Measurements from ENCODE around the gene KCNQ1. TPM values are rescaled to one million over a fixed set of nuclear protein-coding genes. Genes with fewer than 3 reads are reported as not detected.

KCNQ1 gene
- total RNA-seq, 1 experiment from 2014 or later, result 2.3 TPM

- no peak overlapping the region for H4K91ac ChIP-seq (ENCODE audit: insufficient read length, low read depth, low read length)
- peaks cover 95% of the 10 kb centered on the region for H3K27me3 Mint-ChIP-seq (ENCODE audit: low read depth)
Observed at GRCh38 chr11:2483426-2483825, 38.6 kb downstream of the KCNQ1 start.

More at GRCh38 chr11:2483426-2483825, 38.6 kb downstream of the KCNQ1 start:
- H3K4ac ChIP-seq (ENCODE audit: low read depth, low read length), result no peak overlapping the region
- H3K56ac ChIP-seq (ENCODE audit: insufficient read length, low read depth, low read length), result no peak overlapping the region
- H2BK5ac ChIP-seq (ENCODE audit: insufficient read length, low read length), result no peak overlapping the region
- no peak overlapping the region for H2BK15ac ChIP-seq (ENCODE audit: low read depth, low read length)
- H3K27ac ChIP-seq (ENCODE audit: insufficient read length, low read depth, low read length), result no peak overlapping the region
- H2AFZ ChIP-seq (ENCODE audit: low read length), result no peak overlapping the region
- H3K4me1 Mint-ChIP-seq, result no peaks in the 10 kb centered on the region
- no peak overlapping the region for H4K5ac ChIP-seq (ENCODE audit: insufficient read length, low read depth, low read length)
- H3K9ac ChIP-seq (ENCODE audit: extremely low read depth, insufficient read length, low read length), result no peak overlapping the region
- no peak overlapping the region for H4K8ac ChIP-seq (replicated peaks; ENCODE audit: insufficient read length, low read depth, low read length)
- no peak overlapping the region for H3K14ac ChIP-seq (ENCODE audit: insufficient read depth, low read length)
- no peak overlapping the region for H3T11ph ChIP-seq (ENCODE audit: low read length)
- WGBS (ENCODE audit: extremely low coverage, insufficient read length, low lambda C conversion rate), result no CpG with 5 or more reads among the region's 14 CpGs
- no peak overlapping the region for H3K4me2 ChIP-seq (ENCODE audit: insufficient read depth, insufficient read length, low read length)
- H3K9me3 Mint-ChIP-seq, result peaks cover 39 to 55% of the 10 kb centered on the region in 2 experiments
- H2AK5ac ChIP-seq (ENCODE audit: insufficient read length, low read length), result no peak overlapping the region
- H3K27me3 ChIP-seq (ENCODE audit: insufficient read depth, low read length), result peaks cover 11% of the 10 kb centered on the region; the same call in 1 of the 2 replicates
- no peak overlapping the region for H2BK20ac ChIP-seq (ENCODE audit: low read depth, low read length, poor library complexity, severe bottlenecking)
- no peak overlapping the region for H3K23ac ChIP-seq (ENCODE audit: insufficient read length, low read depth, low read length)
- no peak overlapping the region for H3K27ac Mint-ChIP-seq
- peaks cover 0 to 10% (median 5%) of the 10 kb centered on the region in 3 experiments; a peak in 5 of 7 replicates for H3K36me3 Mint-ChIP-seq (ENCODE audit: insufficient read depth in 1 of 3, low read depth in 3 of 3)
- no peak for TF ChIP-seq CTCF (conservative IDR thresholded peaks at IDR 0.05)
- H3K9me3 ChIP-seq (ENCODE audit: control insufficient read depth, low read depth, low read length), result peaks cover 11% of the 10 kb centered on the region
- no peaks in the 10 kb centered on the region for H3K23me2 ChIP-seq (ENCODE audit: insufficient read length, low read depth, low read length, poor library complexity, severe bottlenecking)
- no peaks in the 10 kb centered on the region for H3K79me2 ChIP-seq (ENCODE audit: insufficient read depth, low read length)
- no peak overlapping the region for H3K18ac ChIP-seq (ENCODE audit: insufficient read length, low read depth, low read length)
- no peaks in the 10 kb centered on the region for H3K4me1 ChIP-seq (ENCODE audit: insufficient read depth, low read length)
- H2BK12ac ChIP-seq (ENCODE audit: insufficient read length, low read depth, low read length), result no peak overlapping the region
- no peaks in the 10 kb centered on the region for H3K79me1 ChIP-seq (ENCODE audit: insufficient read depth, low read depth, low read length, poor library complexity, severe bottlenecking)
- no peak for DNase-seq
- H3K4me3 Mint-ChIP-seq, result no peak overlapping the region
- H4K20me1 ChIP-seq (ENCODE audit: control insufficient read depth, insufficient read depth, insufficient read length), result no peaks in the 10 kb centered on the region
- no peak overlapping the region for H2BK120ac ChIP-seq (ENCODE audit: low read depth, low read length, poor library complexity, severe bottlenecking)

All from H9 (cell line).